IMR-90 (cell line): Measurements from ENCODE around the gene CHST1. TPM values are rescaled to one million over a fixed set of nuclear protein-coding genes. Genes with fewer than 3 reads are reported as not detected.

Experiments
- ATAC-seq: fragments of 200-7000 bp; cut with Tn5 transposase; 2 replicates; pipeline ENCODE4 v1.9.1; 2020; ENCODE audit warnings: low read depth, mild to moderate bottlenecking, moderate library complexity
- BruUV-seq: library from RNA; stranded (reverse); fragments of 400-500 nt; replicated peaks from 2 replicates; lab custom pipeline; 2021; lab: Mats Ljungman, UMichigan
- CTCF ChIA-PET: fragments of 300-600 bp; formaldehyde crosslinking; extraction: SDS; loops from one replicate; lab custom pipeline; 2021; ENCODE audit warnings: antibody characterized with exemption; lab: Yijun Ruan, JAX
- POLR2A ChIA-PET: fragments of 300-600 bp; sonication (Branson Sonifier 250); formaldehyde crosslinking; loops from one replicate; lab custom pipeline; 2022; ENCODE audit warnings: antibody characterized with exemption; ENCODE audit not compliant: unreplicated experiment; lab: Charles Lee
- DNase-seq: peaks from one replicate; pipeline ENCODE4 v3.0.0; 2013
- H2AFZ ChIP-seq: replicated peaks from 2 replicates; pipeline ENCODE3; 2013; ENCODE audit warnings: low read length, mild to moderate bottlenecking; ENCODE audit not compliant: poor library complexity
- H2AK5ac ChIP-seq: 2 replicates; pipeline ENCODE4 v1.6.1; 2013; ENCODE audit warnings: low read depth, low read length, inconsistent platforms
- H2AK9ac ChIP-seq: replicated peaks from 2 replicates; pipeline ENCODE3; 2013; ENCODE audit warnings: mild to moderate bottlenecking, low read depth, low read length, moderate library complexity; ENCODE audit not compliant: poor library complexity
- H2BK120ac ChIP-seq: 2 replicates; pipeline ENCODE4 v1.6.1; 2013; ENCODE audit warnings: low read depth, low read length, inconsistent platforms
- H2BK15ac ChIP-seq: 3 replicates; pipeline ENCODE4 v1.6.1; 2013; ENCODE audit warnings: low read depth, low read length, inconsistent platforms
- H2BK20ac ChIP-seq: 2 replicates; pipeline ENCODE4 v1.6.1; 2013; ENCODE audit warnings: low read depth, mild to moderate bottlenecking, inconsistent platforms, low read length, moderate library complexity
- H2BK5ac ChIP-seq: 2 replicates; pipeline ENCODE4 v1.6.1; 2013; ENCODE audit warnings: mild to moderate bottlenecking, low read depth, low read length, inconsistent platforms; ENCODE audit not compliant: poor library complexity, severe bottlenecking
- H3K14ac ChIP-seq: replicated peaks from 2 replicates; pipeline ENCODE4 v1.6.1; 2013; ENCODE audit warnings: low read depth, low read length, inconsistent platforms
- H3K18ac ChIP-seq: 2 replicates; pipeline ENCODE4 v1.6.1; 2013; ENCODE audit warnings: low read depth, low read length, control low read depth
- H3K23ac ChIP-seq: 2 replicates; pipeline ENCODE4 v1.6.1; 2013; ENCODE audit warnings: low read depth, low read length, inconsistent platforms
- H3K27ac ChIP-seq: 2 replicates; pipeline ENCODE4 v1.5.1; 2013; ENCODE audit warnings: mild to moderate bottlenecking, control low read depth, low read length; ENCODE audit not compliant: insufficient read depth
- H3K27me3 ChIP-seq: 2 replicates; pipeline ENCODE4 v1.6.1; 2013; ENCODE audit warnings: low read length; ENCODE audit not compliant: control insufficient read depth, insufficient read depth
- H3K36me3 ChIP-seq: 2 replicates; pipeline ENCODE4 v1.6.1; 2013; ENCODE audit warnings: low read length, mixed read lengths; ENCODE audit not compliant: control insufficient read depth, insufficient read depth
- H3K4ac ChIP-seq: 2 replicates; pipeline ENCODE4 v1.6.1; 2013; ENCODE audit warnings: low read depth, low read length, inconsistent platforms
- H3K4me1 ChIP-seq: 2 replicates; pipeline ENCODE4 v1.6.1; 2013; ENCODE audit warnings: low read length, mixed read lengths; ENCODE audit not compliant: control insufficient read depth, insufficient read depth
- H3K4me2 ChIP-seq: 2 replicates; pipeline ENCODE4 v1.6.1; 2013; ENCODE audit warnings: low read depth, mild to moderate bottlenecking, control low read depth, low read length, moderate library complexity
- H3K4me3 ChIP-seq: 2 replicates; pipeline ENCODE4 v1.5.1; 2013; ENCODE audit warnings: low read depth, mild to moderate bottlenecking, control low read depth, low read length, moderate library complexity; ENCODE audit not compliant: insufficient read depth
- H3K56ac ChIP-seq: 2 replicates; pipeline ENCODE4 v1.6.1; 2013; ENCODE audit warnings: low read length, inconsistent platforms; ENCODE audit not compliant: insufficient read depth; ENCODE audit errors: extremely low read depth
- H3K79me1 ChIP-seq, 2 experiments: 2 replicates each; pipeline ENCODE4 v1.6.1; 2013; ENCODE audit warnings: low read length in 2 of 2, inconsistent platforms in 1 of 2, low read depth in 1 of 2
- H3K9ac ChIP-seq: 2 replicates; pipeline ENCODE4 v1.6.1; 2013; ENCODE audit warnings: low read depth, low read length, control low read depth
- H3K9me1 ChIP-seq: 2 replicates; pipeline ENCODE4 v1.6.1; 2013; ENCODE audit warnings: low read length, inconsistent platforms; ENCODE audit not compliant: insufficient read depth
- H3K9me3 ChIP-seq: 2 replicates; pipeline ENCODE4 v1.6.1; 2013; ENCODE audit warnings: low read length; ENCODE audit not compliant: control insufficient read depth, insufficient read depth
- H4K20me1 ChIP-seq: 2 replicates; pipeline ENCODE4 v1.6.1; 2013; ENCODE audit warnings: low read length, inconsistent platforms; ENCODE audit not compliant: insufficient read depth
- H4K5ac ChIP-seq: 2 replicates; pipeline ENCODE4 v1.6.1; 2013; ENCODE audit warnings: mild to moderate bottlenecking, low read depth, low read length, control low read depth
- H4K8ac ChIP-seq, 2 experiments: 2 replicates each; pipeline ENCODE4 v1.6.1; 2013; ENCODE audit warnings: low read depth in 2 of 2, low read length in 2 of 2, control low read depth in 1 of 2, inconsistent platforms in 1 of 2
- H4K91ac ChIP-seq: 2 replicates; pipeline ENCODE4 v1.6.1; 2013; ENCODE audit warnings: low read depth, low read length, inconsistent platforms; ENCODE audit not compliant: insufficient read depth
- BHLHE40 ChIP-seq: fragments of 150-350 bp; IDR thresholded peaks from 2 replicates; pipeline ENCODE4 v1.6.1; 2016; ENCODE audit warnings: mild to moderate bottlenecking, low read depth, low read length
- CEBPB ChIP-seq: IDR thresholded peaks from 2 replicates; pipeline ENCODE4 v1.6.1; 2012; ENCODE audit warnings: low read depth, low read length, improper control_type of control experiment
- CHD1 ChIP-seq: IDR thresholded peaks from 2 replicates; pipeline ENCODE4 v1.6.1; 2012; ENCODE audit warnings: low read depth, low read length, improper control_type of control experiment
- CTCF ChIP-seq: conservative IDR thresholded peaks from 2 replicates; pipeline ENCODE4 v1.5.1; 2012; ENCODE audit warnings: mild to moderate bottlenecking, low read depth, low read length, improper control_type of control experiment
- ELK1 ChIP-seq: fragments of 150-350 bp; IDR thresholded peaks from 2 replicates; pipeline ENCODE4 v1.6.1; 2016; ENCODE audit warnings: low read depth, mild to moderate bottlenecking, low read length, moderate library complexity, borderline replicate concordance
- MAFK ChIP-seq: IDR thresholded peaks from 2 replicates; pipeline ENCODE4 v1.6.1; 2012; ENCODE audit warnings: low read depth, low read length, improper control_type of control experiment
- MAZ ChIP-seq: IDR thresholded peaks from 2 replicates; pipeline ENCODE4 v1.6.1; 2012; ENCODE audit warnings: low read depth, mild to moderate bottlenecking, low read length, improper control_type of control experiment, moderate library complexity, borderline replicate concordance
- MXI1 ChIP-seq: IDR thresholded peaks from 2 replicates; pipeline ENCODE4 v1.6.1; 2012; ENCODE audit warnings: low read depth, mild to moderate bottlenecking, low read length, moderate library complexity, borderline replicate concordance
- NFE2L2 ChIP-seq: fragments of 150-350 bp; IDR thresholded peaks from 2 replicates; pipeline ENCODE4 v1.6.1; 2016; ENCODE audit warnings: low read depth, mild to moderate bottlenecking, low read length
- POLR2A ChIP-seq: IDR thresholded peaks from 2 replicates; pipeline ENCODE4 v1.6.1; 2012; ENCODE audit warnings: mild to moderate bottlenecking, low read depth, low read length
- RCOR1 ChIP-seq: IDR thresholded peaks from 2 replicates; pipeline ENCODE4 v1.6.1; 2012; ENCODE audit warnings: mild to moderate bottlenecking, low read length, improper control_type of control experiment; ENCODE audit not compliant: insufficient replicate concordance
- RFX5 ChIP-seq: IDR thresholded peaks from 2 replicates; pipeline ENCODE4 v1.8.0; 2012; ENCODE audit warnings: low read depth, mild to moderate bottlenecking, low read length, moderate library complexity
- WGBS, 2 experiments: methylation state at CpG; one replicate each; pipeline versions ENCODE4 v1.1.5 to v1.1.7; 2013; ENCODE audit warnings: missing lambda C conversion rate in 2 of 2; ENCODE audit not compliant: insufficient read length in 1 of 2; ENCODE audit errors: extremely low coverage in 2 of 2; 5-methylcytosine and 5-hydroxymethylcytosine counted together
- dilution Hi-C: fragments of 300-500 bp; cut with HindIII; formaldehyde crosslinking; loops from one replicate; pipeline ENCODE4 v1.14.3; 2018; ENCODE audit warnings: low sequenced_read_pairs; ENCODE audit not compliant: unreplicated experiment
- in situ Hi-C: fragments of 300-500 bp; cut with MboI; formaldehyde crosslinking; loops from 3 replicates; pipeline ENCODE4 v1.14.3; 2019; ENCODE audit warnings: low sequenced_read_pairs, inconsistent platforms, mixed read lengths
- intact Hi-C: fragments of 100-400 bp; cut with micrococcal nuclease; formaldehyde crosslinking; loops from 2 replicates; pipeline ENCODE4 v1.10.0; 2022
- polyA plus RNA-seq, 3 experiments: library from polyadenylated mRNA; depleted of rRNA; stranded (reverse); fragments of >200 nt; gene quantifications; 2 replicates each; pipeline ENCODE4 v1.2.3, GENCODE V29; 2012; ENCODE audit warnings: low replicate concordance in 1 of 3
- total RNA-seq: library from RNA; depleted of rRNA; stranded (reverse); fragments of >200 nt; gene quantifications from 2 replicates; pipeline ENCODE4 v1.2.3, GENCODE V29; 2012

The CHST1 gene
- total and polyA plus RNA-seq, 2 of the 4 experiments (the other 2 are of a cell fraction): 0.21 TPM; not detected in 1

DNA sequence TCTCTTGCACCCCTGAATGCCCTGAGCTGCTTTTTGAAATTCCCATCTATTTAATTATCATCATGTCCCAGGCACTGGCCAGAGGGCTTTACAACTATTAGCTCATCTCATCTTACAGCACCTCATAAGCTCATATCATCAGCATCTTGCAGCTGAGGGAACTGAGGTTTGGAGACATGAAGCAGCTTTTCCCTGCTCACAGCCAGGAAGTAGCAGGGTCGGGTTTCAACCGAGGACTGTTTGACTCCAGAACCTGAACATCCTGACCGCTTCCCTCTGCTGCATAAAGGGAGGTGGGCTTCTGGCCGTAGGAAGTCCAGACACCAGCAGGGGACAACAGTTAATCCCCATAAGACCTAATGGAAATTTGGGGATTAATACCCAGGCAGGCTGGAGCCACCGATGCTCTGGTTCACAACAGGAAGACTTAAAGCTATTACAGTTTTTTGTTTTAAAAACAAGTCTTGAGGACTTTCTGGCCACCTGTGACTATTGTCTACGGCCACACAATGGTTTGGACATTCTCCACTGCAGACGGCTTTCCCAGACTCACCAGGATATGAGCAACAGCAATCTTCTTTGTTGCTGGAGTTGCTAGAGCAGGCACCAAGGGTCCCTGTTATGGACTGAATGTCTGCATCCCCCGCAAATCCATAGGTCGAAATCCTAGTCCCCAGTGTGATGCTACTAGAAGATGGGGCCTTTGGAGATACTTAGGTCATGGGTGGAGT lies 47.4 kb downstream of the CHST1 start:
- no peak overlapping the region for H3K56ac ChIP-seq
- no peak overlapping the region for H3K23ac ChIP-seq
- no peaks in the 10 kb centered on the region; the same call in 1 of the 2 replicates for H3K27me3 ChIP-seq
- no peaks in the 10 kb centered on the region for H4K20me1 ChIP-seq
- no peaks in the 10 kb centered on the region for H3K4me1 ChIP-seq
- TF ChIP-seq RCOR1 (no peak), RFX5 (no peak), CEBPB (no peak), CTCF (no peak), BHLHE40 (no peak), NFE2L2 (no peak), POLR2A (no peak), ELK1 (no peak), MAZ (no peak), MAFK (no peak), CHD1 (no peak), MXI1 (no peak)
- H2AFZ ChIP-seq: no peak overlapping the region
- H2BK5ac ChIP-seq: no peak overlapping the region
- no peaks in the 10 kb centered on the region for H3K36me3 ChIP-seq
- H3K4me2 ChIP-seq: no peak overlapping the region
- H3K9ac ChIP-seq: no peak overlapping the region
- H3K27ac ChIP-seq: no peak overlapping the region
- ATAC-seq: no peak
- H3K4me3 ChIP-seq: no peak overlapping the region
- no peak overlapping the region for H2AK5ac ChIP-seq
- no peak overlapping the region for H2BK15ac ChIP-seq
- no peaks in the 10 kb centered on the region for H3K9me1 ChIP-seq
- no peak overlapping the region for H4K5ac ChIP-seq
- BruUV-seq: no TSS peak
- intact Hi-C loops: no loop called here
- ChIA-PET POLR2A (interaction anchor here (0.6 kb wide), 1 partner anchor 242 kb away, joined by 3 read pairs; no protein-coding TSS in a partner anchor), CTCF (no interaction called here)
- WGBS, 2 experiments: 33% methylated on average over 1 of the region's 9 CpGs; no CpG with 5 or more reads in 1 of the 2 experiments
- H3K14ac ChIP-seq: no peak overlapping the region
- no peak overlapping the region for H2BK20ac ChIP-seq
- DNase-seq: no peak
- in situ Hi-C loops: no loop called here
- no peak overlapping the region for H3K18ac ChIP-seq
- H2BK120ac ChIP-seq: no peak overlapping the region
- no peak overlapping the region for H4K8ac ChIP-seq
- H2AK9ac ChIP-seq: no peak overlapping the region
- H3K79me1 ChIP-seq: no peaks in the 10 kb centered on the region
- H3K4ac ChIP-seq: no peak overlapping the region
- dilution Hi-C loops: no loop called here
- no peak overlapping the region for H4K91ac ChIP-seq
- H3K9me3 ChIP-seq: peaks cover 2% of the 10 kb centered on the region; the same call in 1 of the 2 replicates
